HTR-8/SVneo (cell line): ENCODE measurements around the gene TMEM117.
"Not testable (repeated sequence)": the region's sequence is repeated elsewhere in the genome, so short reads cannot be mapped to it uniquely, and the experiment has no call there.

Source experiments
- DNase-seq: peaks from one replicate; pipeline ENCODE4 v3.0.0; 2011; ENCODE audit warnings: low spot score, mixed read lengths; ENCODE audit not compliant: insufficient read length
- FAIRE-seq: peaks from 2 replicates; lab custom pipeline; 2011; peaks lifted over from hg19 to GRCh38; lab: Jason Lieb, UNC

The TMEM117 gene

GRCh38 chr12:44158746-44159145 lies 322.9 kb downstream of the TMEM117 start:
- FAIRE-seq (no peak), DNase-seq (no peak)

- DNase-seq (no peak), FAIRE-seq (no peak)
These were observed 323.3 kb downstream of the TMEM117 start for GRCh38 chr12:44159216-44159615.

- no peak for FAIRE-seq
- no peak for DNase-seq
These were observed 324.0 kb downstream of the TMEM117 start for GRCh38 chr12:44159862-44160261.

DNA sequence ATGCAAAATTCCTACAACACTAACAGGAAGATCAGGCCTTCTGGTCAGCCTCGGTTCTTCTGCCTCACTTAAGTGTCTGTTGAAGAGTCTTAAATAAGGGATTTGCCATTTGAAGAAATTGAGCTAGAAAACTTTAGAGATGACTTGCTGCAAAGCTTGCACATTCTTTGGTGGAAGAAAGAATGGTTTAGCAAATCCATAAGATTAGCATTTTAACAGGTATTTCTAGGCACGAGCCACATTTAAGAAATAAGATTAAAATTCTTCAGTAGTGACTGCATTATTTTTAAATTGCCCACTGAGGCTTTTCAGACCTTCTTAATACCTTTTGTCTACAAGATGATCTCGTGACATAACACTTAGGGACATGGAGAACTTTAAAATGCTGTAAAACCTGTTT lies 327.1 kb downstream of the TMEM117 start:
- FAIRE-seq (no peak), DNase-seq (no peak)

DNA sequence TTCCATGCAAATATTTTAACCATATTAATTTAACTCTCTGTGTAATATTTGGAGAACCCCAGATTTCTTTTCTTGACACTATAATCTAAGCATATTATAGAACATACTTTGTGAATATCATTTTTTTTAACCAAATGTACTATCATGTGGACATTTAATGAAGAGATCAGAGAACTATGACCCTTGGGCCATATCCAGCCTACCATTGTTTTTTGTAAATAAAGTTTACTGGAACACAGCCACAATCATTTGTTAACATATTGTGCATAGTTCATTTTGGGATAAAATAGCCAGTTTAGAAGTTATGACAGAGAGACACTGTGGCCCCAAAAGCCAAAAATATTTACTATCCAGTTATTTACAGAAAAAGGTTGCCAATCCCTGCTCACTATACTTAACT lies 338.2 kb downstream of the TMEM117 start:
- FAIRE-seq (no peak), DNase-seq (no peak)

DNA sequence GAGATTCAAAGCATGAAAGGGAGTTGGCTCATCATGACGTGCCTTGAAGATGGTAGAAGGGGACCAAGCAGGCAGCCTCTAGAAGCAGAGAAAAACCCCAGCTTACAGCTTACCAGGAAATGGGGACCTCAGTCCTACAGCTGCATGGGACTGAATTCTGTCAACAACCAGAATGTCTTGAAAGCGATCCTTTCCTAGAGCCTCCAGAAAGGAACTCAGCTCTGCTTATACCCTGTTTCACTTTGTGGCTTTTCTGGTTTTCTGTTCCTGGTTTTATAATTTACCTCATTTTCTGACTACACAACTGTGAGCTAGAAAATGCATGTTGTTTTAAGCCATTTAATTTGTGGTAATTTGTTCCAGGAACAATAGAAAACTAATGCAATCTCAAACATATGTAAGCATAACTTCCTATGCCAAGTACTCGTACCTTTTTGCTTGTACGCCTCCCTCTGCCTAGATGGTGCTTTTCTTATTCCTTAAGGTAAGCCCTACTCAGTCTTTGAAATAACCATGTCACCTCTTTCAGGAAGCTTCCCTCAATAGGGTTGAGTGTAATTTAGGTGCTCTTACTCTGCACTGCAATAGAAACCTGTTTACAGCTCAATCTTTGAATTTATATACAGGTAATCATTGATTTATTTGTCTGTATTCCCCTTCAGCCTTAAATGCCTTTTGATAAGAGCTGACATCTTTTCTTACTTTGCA lies 348.8 kb downstream of the TMEM117 start:
- no peak for FAIRE-seq
- no peak for DNase-seq

DNA sequence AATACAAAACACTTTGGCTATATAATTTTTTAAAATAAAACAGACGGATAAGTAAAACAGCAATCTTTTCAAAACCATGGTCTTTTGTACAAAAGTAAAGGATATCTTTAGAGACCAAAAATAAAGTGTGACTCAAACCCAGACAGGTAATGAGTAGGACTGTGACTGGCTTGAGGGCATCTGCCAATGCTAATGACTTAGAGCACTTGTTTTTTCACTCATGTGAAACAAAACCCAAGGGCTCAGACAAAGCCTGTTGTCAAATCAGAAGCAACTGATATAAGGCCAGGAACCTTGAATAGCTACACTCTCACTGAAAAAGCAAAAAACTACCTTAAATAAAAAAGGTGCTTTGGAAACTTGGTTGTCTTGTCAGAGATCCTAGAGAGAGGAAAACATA lies 357.4 kb downstream of the TMEM117 start:
- no peak for DNase-seq
- FAIRE-seq = no peak

- DNase-seq, FAIRE-seq: not testable (repeated sequence)
These were observed 359.8 kb downstream of the TMEM117 start for GRCh38 chr12:44195719-44196118.

DNA sequence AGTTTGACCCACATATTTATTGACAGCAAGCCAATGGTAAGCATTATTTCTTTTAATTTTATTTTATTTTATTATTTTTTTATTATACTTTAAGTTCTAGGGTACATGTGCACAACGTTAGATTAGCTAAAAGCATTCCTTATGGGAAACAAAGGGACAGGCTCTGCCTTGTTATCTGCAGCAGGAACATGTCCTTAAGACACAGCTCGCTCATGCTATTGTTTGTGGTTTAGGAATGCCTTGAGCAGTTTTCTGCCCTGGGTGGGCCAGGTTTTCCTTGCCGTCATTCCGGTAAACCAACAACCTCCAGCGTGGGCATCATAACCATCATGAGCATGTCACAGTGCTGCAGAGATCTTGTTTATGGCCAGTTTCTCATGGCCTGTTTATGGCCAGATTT lies 370.2 kb downstream of the TMEM117 start:
- DNase-seq (no peak), FAIRE-seq (no peak)

GRCh38 chr12:44217146-44217883 lies 381.4 kb downstream of the TMEM117 start:
- DNase-seq = no peak
- no peak for FAIRE-seq

- DNase-seq = no peak
- FAIRE-seq = no peak
These were observed 387.9 kb downstream of the TMEM117 start for GRCh38 chr12:44223736-44224135.

GRCh38 chr12:44224399-44225148 lies 388.7 kb downstream of the TMEM117 start:
- FAIRE-seq = no peak
- no peak for DNase-seq

GRCh38 chr12:44225149-44225510 lies 389.2 kb downstream of the TMEM117 start:
- DNase-seq (no peak), FAIRE-seq (no peak)

GRCh38 chr12:44227616-44228015 lies 391.7 kb downstream of the TMEM117 start:
- FAIRE-seq (no peak), DNase-seq (no peak)

- FAIRE-seq = no peak
These were observed 394.0 kb downstream of the TMEM117 start for GRCh38 chr12:44229846-44230245.

GRCh38 chr12:44235674-44236073 lies 399.8 kb downstream of the TMEM117 start:
- FAIRE-seq (no peak), DNase-seq (no peak)

More at GRCh38 chr12:44229846-44230245, 394.0 kb downstream of the TMEM117 start:
- DNase-seq = no peak

GRCh38 chr12:44240186-44240585 lies 404.3 kb downstream of the TMEM117 start:
- FAIRE-seq = no peak
- DNase-seq = no peak

DNA sequence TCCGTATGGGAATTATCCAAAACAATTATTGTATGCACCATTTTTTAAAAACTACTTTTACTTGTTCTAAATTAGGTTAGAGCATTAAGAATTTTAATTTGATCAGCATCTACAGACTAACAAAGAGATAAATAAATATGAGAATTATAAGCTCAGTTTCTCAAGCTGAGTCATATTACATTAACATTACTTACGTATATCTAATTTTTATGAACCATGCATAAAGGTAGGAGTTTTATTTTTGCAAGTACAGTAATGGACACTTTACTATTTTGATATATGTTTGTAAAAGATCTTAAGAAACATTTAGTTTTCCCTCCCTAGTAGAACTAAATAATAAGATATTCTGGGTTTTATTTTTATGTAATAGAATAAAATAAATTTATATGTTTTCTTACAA lies 410.1 kb downstream of the TMEM117 start:
- DNase-seq = no peak
- no peak for FAIRE-seq

DNA sequence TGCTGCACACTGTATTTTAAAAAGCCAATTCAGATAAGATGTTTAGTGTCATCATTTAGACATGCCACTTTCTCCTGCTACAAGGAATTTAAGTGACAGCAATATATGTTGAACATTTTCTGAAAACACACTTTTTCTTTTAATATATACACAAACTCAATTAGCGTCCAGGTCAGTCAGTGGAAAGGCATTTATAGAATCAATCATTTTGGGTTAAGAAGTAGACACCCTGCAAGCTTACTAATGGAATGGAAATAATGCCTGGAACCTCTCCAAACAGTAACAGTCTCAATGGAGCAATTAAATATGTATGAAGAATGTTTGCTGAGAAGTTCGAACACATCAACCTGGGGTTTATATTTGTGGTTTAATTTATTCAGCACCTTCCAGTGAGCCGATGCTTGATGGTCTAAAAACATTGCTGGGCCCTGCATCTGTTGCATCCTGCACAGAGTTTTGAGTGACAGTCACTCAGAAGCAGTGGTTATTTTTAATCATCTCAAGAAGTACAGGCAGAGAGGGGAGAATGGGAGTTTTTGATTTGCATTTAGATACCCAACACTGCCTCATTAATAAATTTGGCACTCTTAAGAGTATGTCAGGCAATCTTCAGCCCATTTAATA lies 410.7 kb downstream of the TMEM117 start:
- DNase-seq = no peak
- no peak for FAIRE-seq

DNA sequence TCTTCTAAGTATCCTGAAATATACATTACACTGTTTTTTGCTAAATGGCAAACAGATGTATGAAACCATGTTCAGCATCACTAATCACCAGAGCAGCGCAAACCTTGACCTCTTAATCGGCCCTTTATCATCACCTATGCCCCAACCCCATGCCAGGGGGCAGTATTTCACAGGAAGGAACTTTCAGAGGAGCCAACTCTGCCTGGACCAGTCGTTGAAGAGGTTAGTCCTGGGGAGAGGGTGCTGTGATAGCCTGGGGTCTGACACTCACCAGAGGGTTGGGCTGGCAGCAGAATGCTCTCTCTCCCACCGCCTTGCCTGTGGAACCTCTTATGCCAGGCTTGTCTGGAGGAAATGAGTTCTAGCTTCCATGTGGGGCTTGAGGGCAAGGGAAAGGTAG lies 411.7 kb downstream of the TMEM117 start:
- DNase-seq = no peak
- FAIRE-seq = no peak

- FAIRE-seq = no peak
- DNase-seq = no peak
These were observed 412.6 kb downstream of the TMEM117 start for GRCh38 chr12:44248436-44248835.
